ENCODE data around the gene PRKCH. TPM values are rescaled to one million over a fixed set of nuclear protein-coding genes. Genes with fewer than 3 reads are reported as not detected.

PRKCH gene
- total and polyA plus RNA-seq, 10 of the 15 experiments (the other 5 are each of a cell fraction or from before 2014, with no cell fraction given): 10.7 to 140 (median 33.2) TPM

GRCh38 chr14:61493239-61493638 lies 171.9 kb downstream of the PRKCH start:
- Histone ChIP-seq H2AFZ (ENCODE audit: control insufficient read depth, low read depth, low read length) (no peak overlapping the region), H3K79me2 (ENCODE audit: control insufficient read depth, insufficient read depth, low read length) (no peaks in the 10 kb centered on the region), H3K4me1 (ENCODE audit: control insufficient read depth, insufficient read depth, low read length) (no peaks in the 10 kb centered on the region), H3K27ac (ENCODE audit: control insufficient read depth, insufficient read depth) (no peak overlapping the region), H3K4me2 (ENCODE audit: control insufficient read depth, insufficient read depth) (no peak overlapping the region), H3K9me3 (replicated peaks; ENCODE audit: control insufficient read depth, insufficient read depth, low read length) (no peaks in the 10 kb centered on the region), H4K20me1 (ENCODE audit: control insufficient read depth, insufficient read depth) (no peaks in the 10 kb centered on the region), H3K4me3 (no peak overlapping the region), H3K27me3 (replicated peaks in 1 of 2; ENCODE audit: control insufficient read depth in 2 of 2, insufficient read depth in 2 of 2, low read length in 1 of 2) (no peaks in the 10 kb centered on the region), H3K36me3 (ENCODE audit: control insufficient read depth in 2 of 2, insufficient read depth in 2 of 2, low read length in 1 of 2) (peaks cover 8 to 18% of the 10 kb centered on the region in 2 experiments), H3K9ac (ENCODE audit: control insufficient read depth, insufficient read depth, low read length) (no peak overlapping the region)
- 67% methylated on average over 3 of the region's 3 CpGs for WGBS (ENCODE audit: insufficient coverage, insufficient replicate concordance, low lambda C conversion rate, missing lambda C conversion rate)
- no peak for DNase-seq (ENCODE audit: low read depth, low spot score)
- CTCF ChIA-PET: interaction anchor here (0.9 to 1.7 kb wide), 4 partner anchors 106 to 345 kb away, joined by 3 to 5 read pairs (median 3); no protein-coding TSS in a partner anchor
- no TSS peak for BruUV-seq (replicated peaks)
- FAIRE-seq: no peak
- POLR2A ChIA-PET: interaction anchor here (0.6 kb wide), 1 partner anchor 19 kb away, joined by 8 read pairs; no protein-coding TSS in a partner anchor
- ATAC-seq: no peak
- SMC1A ChIA-PET (ENCODE audit: uncharacterized antibody, unreplicated experiment): interaction anchor here (1.2 to 1.7 kb wide), 5 partner anchors 9 to 241 kb away, joined by 3 to 6 read pairs (median 3); no protein-coding TSS in a partner anchor
- RAD21 ChIA-PET (ENCODE audit: unreplicated experiment): interaction anchor here (1.1 to 1.5 kb wide), 3 partner anchors 10 to 344 kb away, joined by 3 read pairs; no protein-coding TSS in a partner anchor
- intact Hi-C loops (cut with micrococcal nuclease; ENCODE audit: unreplicated experiment): no loop called here
- in situ Hi-C loops (cut with MboI): no loop called here
- TF ChIP-seq POLR2A (IDR thresholded peaks at IDR 0.05; ENCODE audit: low read depth, low read length) (no peak), BHLHE40 (IDR thresholded peaks at IDR 0.05; ENCODE audit: borderline replicate concordance in 1 of 2, low read depth in 2 of 2, low read length in 1 of 2) (no peak), MYB (IDR thresholded peaks at IDR 0.05; ENCODE audit: borderline replicate concordance, low read depth, low read length) (no peak), NFXL1 (IDR thresholded peaks at IDR 0.05; ENCODE audit: borderline replicate concordance) (no peak), PML (IDR thresholded peaks at IDR 0.05; ENCODE audit: low read length) (no peak), FOXK2 (IDR thresholded peaks at IDR 0.05) (no peak), GABPA (IDR thresholded peaks at IDR 0.05; ENCODE audit: low read depth) (no peak), SUZ12 (IDR thresholded peaks at IDR 0.05; ENCODE audit: unreplicated experiment) (no peak), ZBTB40 (IDR thresholded peaks at IDR 0.05; ENCODE audit: borderline replicate concordance) (no peak), RELB (IDR thresholded peaks at IDR 0.05; ENCODE audit: low read depth) (no peak), ATF2 (IDR thresholded peaks at IDR 0.05; ENCODE audit: low read length) (no peak), ZNF384 (IDR thresholded peaks at IDR 0.05; ENCODE audit: borderline replicate concordance, low read depth, low read length) (no peak), PRDM15 (CRISPR knock-in tag; IDR thresholded peaks at IDR 0.05) (no peak), CBFB (IDR thresholded peaks at IDR 0.05; ENCODE audit: low read depth) (no peak)

All from GM12878 (cell line).